ENCODE data around the gene ZNF423.

Gene ZNF423

GRCh38 chr16:49849037-49849753, 6.7 kb downstream of the ZNF423 start:
- DNase-seq (ENCODE audit: low read depth in 2 of 2) = no peak

GRCh38 chr16:49848530-49848929, 7.4 kb downstream of the ZNF423 start:
- no peak for DNase-seq (ENCODE audit: low read depth in 2 of 2)

- DNase-seq (ENCODE audit: low read depth in 2 of 2) = no peak
These were observed 9.1 kb downstream of the ZNF423 start for GRCh38 chr16:49846800-49847199.

- no peak for DNase-seq (ENCODE audit: low read depth in 2 of 2)
These were observed 11.6 kb downstream of the ZNF423 start for GRCh38 chr16:49844359-49844758.

GRCh38 chr16:49843758-49844157, 12.2 kb downstream of the ZNF423 start:
- DNase-seq (ENCODE audit: low read depth in 2 of 2) = no peak

GRCh38 chr16:49842972-49843371, 12.9 kb downstream of the ZNF423 start:
- no peak for DNase-seq (ENCODE audit: low read depth in 2 of 2)

- no peak for DNase-seq (ENCODE audit: low read depth in 2 of 2)
These were observed 16.7 kb downstream of the ZNF423 start for GRCh38 chr16:49839017-49839825.

- DNase-seq (ENCODE audit: low read depth in 2 of 2) = no peak
These were observed 17.4 kb downstream of the ZNF423 start for GRCh38 chr16:49838441-49839016.

GRCh38 chr16:49837688-49838410, 18.1 kb downstream of the ZNF423 start:
- no peak for DNase-seq (ENCODE audit: low read depth in 2 of 2)

GRCh38 chr16:49836668-49837067, 19.2 kb downstream of the ZNF423 start:
- no peak for DNase-seq (ENCODE audit: low read depth in 2 of 2)

GRCh38 chr16:49836218-49836617, 19.7 kb downstream of the ZNF423 start:
- no peak for DNase-seq (ENCODE audit: low read depth in 2 of 2)

GRCh38 chr16:49835161-49835777, 20.6 kb downstream of the ZNF423 start:
- DNase-seq (ENCODE audit: low read depth in 2 of 2) = no peak

GRCh38 chr16:49834531-49835151, 21.3 kb downstream of the ZNF423 start:
- DNase-seq (ENCODE audit: low read depth in 2 of 2) = no peak

- DNase-seq (ENCODE audit: low read depth in 2 of 2) = no peak
These were observed 21.9 kb downstream of the ZNF423 start for GRCh38 chr16:49833796-49834530.

- DNase-seq (ENCODE audit: low read depth in 2 of 2) = no peak
These were observed 22.8 kb downstream of the ZNF423 start for GRCh38 chr16:49833085-49833484.

- DNase-seq (ENCODE audit: low read depth in 2 of 2) = no peak
These were observed 23.7 kb downstream of the ZNF423 start for GRCh38 chr16:49832177-49832576.

GRCh38 chr16:49830873-49831272, 25.0 kb downstream of the ZNF423 start:
- DNase-seq (ENCODE audit: low read depth in 2 of 2) = no peak

- DNase-seq (ENCODE audit: low read depth in 2 of 2) = no peak
These were observed 27.2 kb downstream of the ZNF423 start for GRCh38 chr16:49828533-49829267.

GRCh38 chr16:49827805-49828438, 28.0 kb downstream of the ZNF423 start:
- DNase-seq (ENCODE audit: low read depth in 2 of 2) = no peak
